Neutrophil (primary cell): ENCODE data around the gene POMGNT1.

ENCODE experiments used
- H3K27ac ChIP-seq: fragments of 200-600 bp; sonication (generic); 2 replicates; pipeline ENCODE4 v1.5.1; 2016; ENCODE audit warnings: mild to moderate bottlenecking, moderate library complexity
- H3K27me3 ChIP-seq: fragments of 200-600 bp; sonication (generic); 2 replicates; pipeline ENCODE4 v1.6.0; 2016; ENCODE audit warnings: mild to moderate bottlenecking
- H3K36me3 ChIP-seq: fragments of 200-600 bp; sonication (generic); 2 replicates; pipeline ENCODE4 v1.5.1; 2017
- H3K4me1 ChIP-seq, 2 experiments: fragments of 200-600 bp in 1 of 2; sonication (generic) in 1 of 2; 1 replicate in 1 of 2; 2 replicates in 1 of 2; pipeline versions ENCODE4 v1.5.1 to v1.6.1; 2013 to 2016; ENCODE audit warnings: low read depth in 1 of 2, low read length in 1 of 2, mild to moderate bottlenecking in 1 of 2, moderate library complexity in 1 of 2; ENCODE audit not compliant: control insufficient read depth in 1 of 2, insufficient read depth in 1 of 2
- H3K4me3 ChIP-seq, 2 experiments: fragments of 200-600 bp in 1 of 2; sonication (generic) in 1 of 2; 1 replicate in 1 of 2; 2 replicates in 1 of 2; pipeline ENCODE4 v1.5.1; 2013 to 2016; ENCODE audit warnings: low read depth in 1 of 2, low read length in 1 of 2, mild to moderate bottlenecking in 1 of 2, moderate library complexity in 1 of 2
- H3K9me3 ChIP-seq: fragments of 200-600 bp; sonication (generic); 2 replicates; pipeline ENCODE4 v1.5.1; 2016
- CTCF ChIP-seq: fragments of 200-600 bp; sonication (generic); IDR thresholded peaks from 2 replicates; pipeline ENCODE4 v1.5.1; 2016; ENCODE audit warnings: antibody characterized with exemption

POMGNT1 gene

GRCh38 chr1:46193984-46194570 is 4.2 kb downstream of the POMGNT1 start:
- Histone ChIP-seq H3K4me3 (no peak overlapping the region), H3K4me1 (peaks cover 19 to 25% of the 10 kb centered on the region in 2 experiments), H3K36me3 (peaks cover 30% of the 10 kb centered on the region), H3K9me3 (no peaks in the 10 kb centered on the region), H3K27ac (no peak overlapping the region), H3K27me3 (no peaks in the 10 kb centered on the region)
- TF ChIP-seq CTCF: no peak

GRCh38 chr1:46193285-46193684 is 4.9 kb downstream of the POMGNT1 start:
- Histone ChIP-seq H3K4me1 (peaks cover 14 to 20% of the 10 kb centered on the region in 2 experiments), H3K36me3 (peaks cover 37% of the 10 kb centered on the region)
- no peak for TF ChIP-seq CTCF

GRCh38 chr1:46192171-46192570 is 6.1 kb downstream of the POMGNT1 start:
- Histone ChIP-seq H3K27me3 (no peaks in the 10 kb centered on the region), H3K4me1 (peaks cover 8 to 10% of the 10 kb centered on the region in 2 experiments), H3K36me3 (peaks cover 37% of the 10 kb centered on the region), H3K9me3 (no peaks in the 10 kb centered on the region), H3K27ac (no peak overlapping the region), H3K4me3 (no peak overlapping the region)
- TF ChIP-seq CTCF: no peak

More at GRCh38 chr1:46193285-46193684, 4.9 kb downstream of the POMGNT1 start:
- H3K27ac ChIP-seq: no peak overlapping the region
- H3K27me3 ChIP-seq: no peaks in the 10 kb centered on the region
- no peaks in the 10 kb centered on the region for H3K9me3 ChIP-seq
- H3K4me3 ChIP-seq: no peak overlapping the region

GRCh38 chr1:46191033-46191701 is 7.1 kb downstream of the POMGNT1 start:
- peaks cover 8 to 10% of the 10 kb centered on the region in 2 experiments for H3K4me1 ChIP-seq
- H3K27ac ChIP-seq: no peak overlapping the region

GRCh38 chr1:46190539-46190938 is 7.7 kb downstream of the POMGNT1 start:
- Histone ChIP-seq H3K4me3 (no peak overlapping the region), H3K36me3 (peaks cover 37% of the 10 kb centered on the region), H3K27me3 (no peaks in the 10 kb centered on the region), H3K4me1 (peaks cover 8 to 10% of the 10 kb centered on the region in 2 experiments), H3K27ac (no peak overlapping the region), H3K9me3 (no peaks in the 10 kb centered on the region)
- TF ChIP-seq CTCF: no peak

More at GRCh38 chr1:46191033-46191701, 7.1 kb downstream of the POMGNT1 start:
- H3K9me3 ChIP-seq: no peaks in the 10 kb centered on the region
- peaks cover 37% of the 10 kb centered on the region for H3K36me3 ChIP-seq
- no peaks in the 10 kb centered on the region for H3K27me3 ChIP-seq
- H3K4me3 ChIP-seq: no peak overlapping the region
- no peak for TF ChIP-seq CTCF
